Fibroblast of lung (primary cell): ENCODE measurements around the gene WDPCP. TPM values are rescaled to one million over a fixed set of nuclear protein-coding genes. Genes with fewer than 3 reads are reported as not detected.
"Not testable (repeated sequence)": the region's sequence is repeated elsewhere in the genome, so short reads cannot be mapped to it uniquely, and the experiment has no call there.

Source experiments
- DNase-seq, 2 donors: peaks; one replicate each; pipeline versions ENCODE4 v3.0.0 to v3.0.0-alpha.2; 2010; ENCODE audit warnings: low read depth in 2 of 2
- H2AFZ ChIP-seq: 2 replicates; pipeline ENCODE4 v1.5.1; 2012; ENCODE audit warnings: low read length, control low read depth, inconsistent platforms
- H3K27ac ChIP-seq: 2 replicates; pipeline ENCODE4 v1.5.1; 2011; ENCODE audit warnings: low read length, control low read depth; ENCODE audit not compliant: insufficient read depth
- H3K27me3 ChIP-seq: 2 replicates; pipeline ENCODE4 v1.5.1; 2011; ENCODE audit warnings: mild to moderate bottlenecking, low read length; ENCODE audit not compliant: control insufficient read depth, insufficient read depth
- H3K36me3 ChIP-seq: 2 replicates; pipeline ENCODE4 v1.5.1; 2011; ENCODE audit warnings: low read length; ENCODE audit not compliant: control insufficient read depth, insufficient read depth
- H3K4me1 ChIP-seq: 2 replicates; pipeline ENCODE4 v1.5.1; 2011; ENCODE audit warnings: low read length; ENCODE audit not compliant: control insufficient read depth, insufficient read depth; ENCODE audit errors: extremely low read depth
- H3K4me2 ChIP-seq: 2 replicates; pipeline ENCODE4 v1.5.1; 2011; ENCODE audit warnings: low read length, control low read depth; ENCODE audit not compliant: insufficient read depth; ENCODE audit errors: extremely low read depth
- H3K4me3 ChIP-seq, 4 experiments: fragments of 200-600 bp in 1 of 4; sonication (generic) in 1 of 4; replicated peaks in 1 of 4; 2 replicates each; pipeline ENCODE4 v1.5.1; 2011 to 2016; ENCODE audit warnings: low read length in 4 of 4, low read depth in 3 of 4, mild to moderate bottlenecking in 3 of 4, control low read depth in 2 of 4, inconsistent platforms in 1 of 4, mixed read lengths in 1 of 4; ENCODE audit not compliant: insufficient read depth in 1 of 4; ENCODE audit errors: control extremely low read depth in 1 of 4
- H3K79me2 ChIP-seq: 2 replicates; pipeline ENCODE4 v1.5.1; 2012; ENCODE audit warnings: mild to moderate bottlenecking, low read length, inconsistent platforms; ENCODE audit not compliant: control insufficient read depth, insufficient read depth
- H3K9ac ChIP-seq: 2 replicates; pipeline ENCODE4 v1.5.1; 2011; ENCODE audit warnings: mild to moderate bottlenecking, low read length, control low read depth; ENCODE audit not compliant: insufficient read depth
- H3K9me3 ChIP-seq: 2 replicates; pipeline ENCODE4 v1.5.1; 2012; ENCODE audit warnings: low read depth, low read length; ENCODE audit not compliant: control insufficient read depth, insufficient read depth
- H4K20me1 ChIP-seq: 2 replicates; pipeline ENCODE4 v1.5.1; 2011; ENCODE audit warnings: low read length; ENCODE audit not compliant: control insufficient read depth, insufficient read depth; ENCODE audit errors: extremely low read depth
- CTCF ChIP-seq, 2 donors: IDR thresholded peaks in 1 of 2; conservative IDR thresholded peaks in 1 of 2; 1 replicate in 1 of 2; 2 replicates in 1 of 2; pipeline ENCODE4 v1.5.1; 2011 to 2012; ENCODE audit warnings: low read length in 2 of 2, control low read depth in 1 of 2, inconsistent platforms in 1 of 2, low read depth in 1 of 2, mild to moderate bottlenecking in 1 of 2
- EZH2 ChIP-seq: IDR thresholded peaks from 2 replicates; pipeline ENCODE4 v1.5.1; 2012; ENCODE audit warnings: low read length, control low read depth, mild to moderate bottlenecking; ENCODE audit errors: missing control alignments
- polyA plus RNA-seq, 2 donors: library from polyadenylated mRNA; depleted of rRNA in 1 of 2; stranded (reverse) in 1 of 2; unstranded in 1 of 2; fragments of >200 nt; gene quantifications; 2 replicates each; pipeline ENCODE4 v1.2.1, GENCODE V29; 2011 to 2012; ENCODE audit warnings: missing spikeins in 1 of 2
- total RNA-seq: library from RNA; depleted of rRNA; stranded (reverse); fragments of >200 nt; gene quantifications from 2 replicates; pipeline ENCODE4 v1.2.1, GENCODE V29; 2014

WDPCP gene
- total and polyA plus RNA-seq, 2 donors (not counting 1 experiment from before 2014, with no cell fraction given), result 5.2 to 8.4 TPM

- H3K4me3 ChIP-seq, result no peak overlapping the region
- H4K20me1 ChIP-seq, result no peaks in the 10 kb centered on the region
- no peaks in the 10 kb centered on the region for H3K9me3 ChIP-seq
- H2AFZ ChIP-seq, result no peak overlapping the region
- no peak for DNase-seq
- TF ChIP-seq CTCF (conservative IDR thresholded peaks at IDR 0.05 in 1 of 2, IDR thresholded peaks at IDR 0.05 in 1 of 2; ENCODE audit: low read depth in 1 of 2, low read length in 2 of 2) (no peak), EZH2 (no peak)
- no peaks in the 10 kb centered on the region for H3K27me3 ChIP-seq
- no peaks in the 10 kb centered on the region for H3K79me2 ChIP-seq
- no peak overlapping the region for H3K4me2 ChIP-seq
- no peak overlapping the region for H3K27ac ChIP-seq
- H3K9ac ChIP-seq, result no peak overlapping the region
- H3K36me3 ChIP-seq, result no peaks in the 10 kb centered on the region
- no peaks in the 10 kb centered on the region for H3K4me1 ChIP-seq
These were observed 11.7 kb downstream of the WDPCP start for GRCh38 chr2:63576546-63576945.

- H3K9me3 ChIP-seq, H3K4me2 ChIP-seq, H3K79me2 ChIP-seq, H3K36me3 ChIP-seq, H3K9ac ChIP-seq, H4K20me1 ChIP-seq, H2AFZ ChIP-seq, H3K27ac ChIP-seq, H3K4me1 ChIP-seq, H3K27me3 ChIP-seq, DNase-seq, H3K4me3 ChIP-seq: not testable (repeated sequence)
These were observed 14.4 kb downstream of the WDPCP start for GRCh38 chr2:63573726-63574345.

GRCh38 chr2:63573026-63573425 is 15.3 kb downstream of the WDPCP start:
- not testable (repeated sequence) for H3K9ac ChIP-seq, H3K4me3 ChIP-seq, H3K27ac ChIP-seq, H2AFZ ChIP-seq, H3K27me3 ChIP-seq, H4K20me1 ChIP-seq, H3K9me3 ChIP-seq, H3K79me2 ChIP-seq, DNase-seq, H3K4me2 ChIP-seq, H3K36me3 ChIP-seq, H3K4me1 ChIP-seq

- no peak overlapping the region for H3K9ac ChIP-seq
These were observed 16.3 kb downstream of the WDPCP start for GRCh38 chr2:63572001-63572400.

More at GRCh38 chr2:63572001-63572400, 16.3 kb downstream of the WDPCP start:
- no peak overlapping the region for H3K27ac ChIP-seq
- H2AFZ ChIP-seq, result no peak overlapping the region
- no peaks in the 10 kb centered on the region for H3K36me3 ChIP-seq
- no peak overlapping the region for H3K4me2 ChIP-seq
- no peaks in the 10 kb centered on the region for H4K20me1 ChIP-seq
- H3K4me1 ChIP-seq, result no peaks in the 10 kb centered on the region
- no peak for TF ChIP-seq EZH2
- TF ChIP-seq CTCF (conservative IDR thresholded peaks at IDR 0.05 in 1 of 2, IDR thresholded peaks at IDR 0.05 in 1 of 2; ENCODE audit: low read depth in 1 of 2, low read length in 2 of 2), result no peak
- no peaks in the 10 kb centered on the region for H3K9me3 ChIP-seq
- no peak for DNase-seq
- no peaks in the 10 kb centered on the region for H3K27me3 ChIP-seq
- no peak overlapping the region for H3K4me3 ChIP-seq
- no peaks in the 10 kb centered on the region for H3K79me2 ChIP-seq
